Astrocyte of the spinal cord (primary cell): Measurements from ENCODE around the gene UBE2L3.

Source experiments
- DNase-seq: peaks from one replicate; pipeline ENCODE4 v3.0.0; 2011; ENCODE audit warnings: low read depth, low spot score
- H3K4me3 ChIP-seq: 2 replicates; pipeline ENCODE4 v1.5.1; 2011; ENCODE audit warnings: low read depth, mild to moderate bottlenecking, low read length, moderate library complexity
- CTCF ChIP-seq: IDR thresholded peaks from 2 replicates; pipeline ENCODE4 v1.5.1; 2012; ENCODE audit warnings: low read depth, mild to moderate bottlenecking, low read length, inconsistent platforms
- in situ Hi-C: cut with HindIII; loops from 2 replicates; pipeline ENCODE4 v1.10.0; 2017; ENCODE audit warnings: low sequenced_read_pairs

UBE2L3 gene

DNA sequence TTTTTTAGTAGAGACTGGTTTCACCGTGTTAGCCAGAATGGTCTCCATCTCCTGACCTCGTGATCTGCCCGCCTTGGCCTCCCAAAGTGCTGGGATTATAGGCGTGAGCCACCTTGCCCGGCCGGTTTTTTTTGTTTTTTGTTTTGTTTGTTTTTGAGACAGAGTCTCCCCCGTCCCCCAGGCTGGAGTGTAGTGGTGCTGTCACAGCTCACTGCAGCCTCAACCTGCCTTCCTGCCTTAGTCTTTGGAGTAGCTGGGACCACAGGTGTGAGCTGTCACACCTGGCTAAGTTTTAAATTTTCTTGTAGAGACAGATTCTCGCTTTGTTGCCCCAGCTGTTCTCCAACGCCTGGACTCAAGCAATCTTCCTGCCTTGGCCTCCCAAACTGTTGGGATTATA lies 101.5 kb downstream of the UBE2L3 start:
- in situ Hi-C loops, result no loop called here
- no peak overlapping the region for H3K4me3 ChIP-seq
- TF ChIP-seq CTCF, result no peak
- DNase-seq, result no peak

GRCh38 chr22:21672107-21672629 lies 104.7 kb downstream of the UBE2L3 start:
- DNase-seq, result no peak
- in situ Hi-C loops, result no loop called here
- no peak for TF ChIP-seq CTCF
- no peak overlapping the region for H3K4me3 ChIP-seq
